HPDE6-E6E7 (cell line): ENCODE data around the gene B3GALT6.

Experiments used
- DNase-seq: peaks from one replicate; pipeline ENCODE4 v3.0.0; 2011; ENCODE audit warnings: missing footprints; ENCODE audit errors: extremely low spot score

Gene B3GALT6

DNA sequence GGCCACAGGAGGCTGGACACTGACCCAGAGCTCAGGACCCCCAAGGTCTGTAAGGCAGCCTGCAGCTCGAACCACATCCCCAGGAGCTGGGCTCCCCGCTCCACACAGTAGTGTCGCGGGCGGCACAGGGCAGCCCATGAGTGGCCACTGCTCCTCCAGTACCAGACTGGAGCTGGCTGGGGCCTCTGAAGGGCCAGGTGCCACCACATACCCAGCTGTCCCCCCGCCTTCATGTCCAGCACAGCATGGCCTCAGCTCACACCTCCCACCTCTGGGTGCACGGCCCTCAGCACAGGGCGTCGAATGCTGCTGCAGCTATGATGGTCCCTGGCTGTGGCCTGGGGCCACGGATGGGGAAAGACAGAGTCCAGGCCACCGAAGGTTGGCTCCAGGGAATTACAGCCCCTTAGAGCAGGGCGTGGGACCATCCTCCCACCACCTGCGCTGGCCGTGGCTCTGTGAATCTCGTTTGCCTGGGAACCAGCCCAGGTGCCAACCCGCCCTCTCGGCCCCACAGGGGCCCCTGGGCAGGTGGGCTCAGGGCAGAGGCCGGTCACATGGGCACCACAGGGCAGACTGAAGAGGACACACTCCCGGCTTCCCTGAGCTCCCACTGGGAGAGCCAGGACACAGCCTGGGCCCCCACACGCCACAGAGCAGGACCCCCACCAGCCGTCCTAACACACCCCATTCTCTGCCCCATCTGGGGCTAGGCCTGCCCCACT is 16.0 kb upstream of the B3GALT6 start:
- no peak for DNase-seq

DNA sequence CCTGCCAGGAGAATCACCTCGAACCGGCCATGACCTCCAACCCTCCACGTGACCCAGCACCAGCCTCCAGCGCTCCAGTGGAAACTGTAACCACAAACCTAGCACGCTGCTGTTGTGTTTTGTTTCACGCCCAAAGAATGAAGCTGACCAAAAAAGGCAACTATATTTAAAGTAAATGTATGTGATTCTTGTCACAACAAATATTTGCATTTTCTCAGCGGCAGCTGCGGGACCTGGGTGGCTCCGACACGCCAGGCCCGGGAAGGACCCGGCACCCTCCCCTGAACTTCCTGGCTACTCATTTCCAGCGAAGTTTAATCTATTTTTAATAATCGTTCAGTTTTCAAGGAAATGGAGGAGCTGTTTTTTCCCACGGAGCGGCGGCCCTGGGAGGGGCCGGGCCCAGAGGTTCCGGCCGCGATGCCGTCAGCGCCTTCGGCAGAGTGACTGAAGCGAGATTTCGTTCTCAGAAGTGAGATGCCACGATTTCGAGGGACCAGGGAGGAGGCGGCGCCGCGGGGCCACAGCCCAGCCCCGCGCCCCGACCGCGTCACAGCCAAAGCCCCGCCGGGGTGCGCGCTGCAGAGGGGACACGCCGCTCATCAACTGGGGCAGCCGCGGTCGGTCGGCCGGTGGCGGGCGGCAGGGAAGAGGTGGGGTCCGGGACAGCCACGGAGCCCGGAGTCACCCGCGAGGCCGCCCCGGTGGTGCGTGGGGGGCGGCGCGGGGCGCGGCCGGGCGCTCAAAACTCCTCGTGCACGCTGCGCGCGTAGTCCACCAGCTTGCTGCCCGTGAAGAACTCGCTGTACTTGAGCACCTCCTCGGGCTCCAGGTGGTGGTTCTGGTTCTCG is 15.0 kb upstream of the B3GALT6 start:
- no peak for DNase-seq

DNA sequence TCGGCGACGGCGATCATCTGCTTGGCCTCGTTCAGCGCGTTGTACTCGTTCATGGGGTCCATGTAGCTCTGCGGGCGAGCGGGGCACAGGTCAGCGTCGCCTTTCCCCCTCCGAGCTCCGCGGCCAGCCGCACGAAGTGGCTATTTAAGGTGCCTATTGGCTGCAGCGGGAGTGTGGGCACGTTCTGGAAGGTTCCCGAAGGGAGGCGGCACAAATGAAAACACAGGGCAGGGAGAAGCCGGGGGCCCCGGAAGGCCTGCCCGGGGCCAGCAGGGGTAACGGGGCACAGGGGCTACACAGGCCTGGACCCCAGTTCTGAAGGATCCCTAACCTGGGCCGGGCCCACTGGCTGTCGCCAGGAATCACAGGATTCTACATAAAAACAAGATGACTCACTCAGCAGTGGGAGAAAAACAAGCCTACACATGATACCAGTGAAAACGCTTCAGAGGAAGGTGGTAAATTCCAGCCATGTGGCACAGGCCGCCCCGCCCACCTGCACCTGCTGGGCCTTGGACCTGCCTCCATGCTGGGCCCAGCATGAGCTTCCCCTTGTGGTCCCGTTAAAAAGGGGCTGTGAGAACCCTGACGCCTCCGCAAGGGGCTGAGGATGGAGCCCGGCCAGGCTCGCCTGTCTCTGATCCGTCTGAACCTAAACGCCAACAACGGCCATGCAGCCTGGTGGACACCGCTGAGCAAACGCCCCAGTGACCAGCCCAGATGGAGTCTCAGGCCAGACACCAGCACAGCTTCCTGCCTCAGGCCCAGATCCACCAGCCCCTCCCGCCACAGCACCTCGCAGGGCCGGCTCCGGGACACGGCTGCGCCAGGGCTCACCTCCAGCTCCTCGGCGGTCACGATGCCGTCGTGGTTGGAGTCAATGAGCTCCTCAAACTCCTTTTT is 14.2 kb upstream of the B3GALT6 start:
- DNase-seq: peak; percentile 88

DNA sequence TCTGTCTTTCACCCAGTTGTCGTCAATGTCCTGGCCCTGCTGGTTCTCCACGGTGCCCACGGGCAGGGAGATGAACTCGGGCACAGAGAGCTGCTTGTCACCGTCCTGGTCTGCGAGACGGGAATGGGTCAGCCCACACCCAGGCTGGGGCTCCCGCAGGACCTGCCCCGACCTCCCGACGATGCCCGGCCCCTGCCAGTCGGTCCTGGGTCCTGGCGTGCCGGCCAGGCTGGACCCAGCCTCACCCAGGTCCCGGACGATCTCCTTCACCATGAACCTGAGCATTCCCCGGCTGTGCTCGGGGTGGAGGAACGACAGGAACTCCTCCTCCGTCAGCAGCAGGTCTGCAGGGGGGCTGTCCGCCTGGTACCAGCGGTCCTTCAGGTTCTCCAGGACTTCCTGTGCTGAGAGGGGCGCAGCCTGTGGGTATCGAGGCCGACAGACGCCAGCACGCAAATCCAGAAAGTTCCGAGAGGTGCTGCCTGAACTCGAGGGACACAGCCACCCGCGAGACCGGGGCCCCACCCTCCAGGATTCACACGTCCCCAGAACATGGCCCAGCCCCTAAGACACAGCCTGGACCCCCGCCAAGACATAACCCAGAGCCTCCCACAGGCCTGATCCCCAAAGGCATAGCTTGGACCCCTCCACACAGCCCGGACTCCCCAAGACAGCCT is 13.4 kb upstream of the B3GALT6 start:
- DNase-seq: no peak

DNA sequence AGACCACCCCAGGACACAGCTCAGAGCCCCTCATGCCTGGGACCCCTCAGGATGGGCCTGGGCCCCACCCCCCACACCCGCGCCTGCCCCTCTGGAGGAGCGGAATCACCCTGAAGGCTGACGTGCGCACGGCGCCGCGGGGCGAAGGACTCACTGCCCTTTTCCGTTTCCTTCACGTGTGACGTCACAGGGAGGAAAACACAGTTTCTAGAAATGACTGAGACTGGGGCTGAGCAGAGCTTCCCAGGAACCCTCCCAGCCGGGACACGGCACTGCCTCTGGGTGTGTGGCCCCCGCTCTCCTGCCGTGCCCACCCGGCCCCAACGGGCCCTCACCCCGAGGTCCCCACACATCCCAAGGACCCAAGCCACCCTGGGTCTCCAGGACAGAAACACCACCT is 12.7 kb upstream of the B3GALT6 start:
- DNase-seq: no peak

DNA sequence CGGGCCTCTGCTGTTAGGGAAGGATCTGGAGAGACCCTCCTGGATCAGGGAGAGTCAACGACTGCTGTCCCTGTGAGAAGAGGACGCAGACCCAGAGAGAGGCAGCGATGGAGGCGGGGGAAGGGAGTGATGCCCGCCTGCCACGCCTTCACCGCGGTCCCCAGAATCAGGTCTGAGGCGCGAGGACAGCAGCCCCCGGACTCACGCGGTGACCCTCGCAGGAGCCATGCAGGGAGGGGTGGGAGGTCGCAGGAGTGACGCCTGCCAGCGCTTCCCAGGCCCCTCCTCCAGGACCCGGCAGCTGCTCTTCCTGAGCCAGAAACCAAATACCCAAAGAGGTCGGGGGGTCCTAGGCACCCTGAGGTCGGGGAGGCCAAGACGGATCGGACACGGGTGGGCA is 11.8 kb upstream of the B3GALT6 start:
- no peak for DNase-seq

DNA sequence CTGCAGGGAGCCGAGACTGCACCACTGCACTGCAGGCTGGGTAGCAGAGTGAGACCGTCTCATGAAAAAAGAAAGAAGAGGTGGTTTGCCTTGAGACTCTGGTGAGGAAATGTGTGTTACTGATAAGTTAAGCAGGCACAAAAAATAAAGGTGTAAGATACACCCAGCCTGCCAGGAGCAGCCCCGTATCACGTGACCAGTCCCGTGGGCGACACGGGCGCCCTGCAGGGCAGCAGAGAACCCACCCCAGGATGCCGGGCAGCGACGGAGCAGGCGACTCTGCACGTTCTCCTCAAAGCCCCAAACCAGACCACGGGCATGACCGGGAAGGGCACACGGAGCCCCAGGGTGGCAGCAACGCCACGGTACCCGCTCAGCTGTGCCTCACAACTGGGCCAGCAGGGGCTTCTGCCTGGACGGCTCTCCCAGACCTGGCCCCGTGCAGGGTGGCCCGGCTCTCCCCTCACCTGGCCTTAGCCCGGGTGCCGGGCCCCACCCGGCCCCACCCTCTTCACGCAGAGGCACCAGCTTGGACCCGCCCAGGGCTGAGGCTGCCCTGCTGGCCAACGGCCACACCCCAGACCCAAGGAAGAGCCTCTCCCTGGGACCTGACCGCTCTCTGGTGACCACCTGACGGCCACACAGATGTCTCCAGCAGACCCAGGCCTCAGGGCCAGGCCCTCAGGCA is 10.0 kb upstream of the B3GALT6 start:
- no peak for DNase-seq

DNA sequence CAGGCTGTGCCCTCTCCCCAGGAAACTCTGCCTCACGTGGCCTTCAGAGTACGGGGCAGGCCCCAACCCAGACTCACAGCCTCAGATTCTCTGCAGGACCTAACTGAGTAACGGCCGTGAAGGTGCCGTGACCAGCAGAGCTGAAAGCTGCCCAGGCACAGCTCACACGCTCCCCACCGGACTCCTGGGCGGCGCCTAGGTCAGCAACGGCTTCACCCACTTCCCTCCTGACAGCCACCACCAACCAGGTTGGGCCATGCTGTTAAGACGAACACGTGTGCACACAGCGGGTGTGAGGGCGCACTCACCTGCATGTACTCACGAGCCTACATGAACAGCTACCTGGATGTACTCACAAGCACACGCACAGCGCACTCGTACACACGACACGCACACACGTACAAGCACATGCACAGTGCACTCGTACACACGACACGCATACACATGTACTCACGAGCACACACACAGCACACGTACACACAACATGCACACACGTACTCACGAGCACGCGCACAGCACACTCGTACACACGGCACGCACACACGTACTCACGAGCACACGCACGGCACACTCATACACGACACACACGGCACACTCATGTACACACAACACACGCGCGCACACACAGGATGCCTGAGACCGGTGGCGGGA is 9.3 kb upstream of the B3GALT6 start:
- DNase-seq: no peak

DNA sequence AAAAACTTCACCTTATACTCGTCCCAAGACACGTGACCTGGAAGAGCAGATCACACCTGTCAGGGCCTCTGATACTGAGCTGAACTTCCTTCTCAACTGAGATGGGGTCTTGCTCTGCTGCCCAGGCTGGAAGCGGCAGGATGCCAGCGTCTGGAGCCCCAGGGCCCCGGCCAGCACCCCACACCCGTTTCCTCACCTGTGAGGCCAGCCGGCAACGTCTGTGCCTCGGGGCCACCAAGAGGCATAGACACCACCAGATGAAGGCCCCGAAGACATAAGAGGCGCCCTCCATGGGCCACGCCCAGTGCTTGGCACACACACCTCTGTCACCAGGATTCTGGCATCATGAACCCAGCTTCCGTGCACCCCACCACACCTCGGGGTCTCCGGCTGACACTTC is 8.7 kb upstream of the B3GALT6 start:
- no peak for DNase-seq

DNA sequence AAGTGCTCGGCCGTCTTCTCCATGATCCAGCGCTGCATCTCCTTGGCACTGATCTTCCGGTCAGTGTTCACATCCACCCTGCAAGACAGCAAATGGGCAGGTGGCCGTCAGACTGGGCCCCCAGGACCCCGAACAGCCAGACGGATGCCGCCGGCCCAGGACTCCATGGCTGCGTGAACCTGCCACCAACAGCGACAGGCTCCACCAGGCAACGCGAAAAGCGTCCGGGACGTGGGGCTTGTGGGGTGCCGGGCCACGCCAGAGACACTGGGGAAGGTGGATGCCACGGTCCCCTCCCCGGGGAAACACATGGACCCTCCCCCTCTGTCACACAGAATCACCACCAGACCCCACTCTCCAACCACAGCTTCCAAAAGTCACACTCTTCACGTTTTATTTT is 8.1 kb upstream of the B3GALT6 start:
- DNase-seq: no peak

DNA sequence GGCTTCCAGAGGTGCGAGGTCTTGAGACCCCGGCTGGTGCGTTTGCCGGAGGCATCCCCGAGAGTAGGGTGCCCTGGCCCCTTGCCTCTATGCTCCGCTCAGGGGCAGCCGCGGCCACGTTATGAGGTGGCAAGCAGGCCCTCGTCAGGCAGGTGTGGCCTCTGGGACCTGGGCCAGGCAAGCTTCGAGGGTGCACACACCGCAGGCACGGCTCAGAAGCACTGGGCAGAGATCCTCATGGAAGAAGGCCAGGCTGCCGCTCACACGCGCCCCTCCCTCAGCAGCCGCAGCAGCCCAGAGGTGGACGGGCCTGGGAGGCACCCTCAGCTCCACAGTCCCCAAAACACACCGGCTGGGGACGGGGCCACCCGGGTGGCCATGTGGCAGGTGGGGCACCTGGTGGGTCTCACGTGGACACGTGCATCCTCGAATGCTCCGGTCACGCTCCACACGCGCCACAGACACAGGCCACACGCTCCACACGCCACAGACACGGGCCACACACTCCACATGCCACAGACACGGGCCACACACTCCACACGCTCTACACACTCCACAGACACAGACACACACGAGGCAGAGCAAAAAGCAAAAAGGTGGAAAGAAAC is 6.7 kb upstream of the B3GALT6 start:
- no peak for DNase-seq

DNA sequence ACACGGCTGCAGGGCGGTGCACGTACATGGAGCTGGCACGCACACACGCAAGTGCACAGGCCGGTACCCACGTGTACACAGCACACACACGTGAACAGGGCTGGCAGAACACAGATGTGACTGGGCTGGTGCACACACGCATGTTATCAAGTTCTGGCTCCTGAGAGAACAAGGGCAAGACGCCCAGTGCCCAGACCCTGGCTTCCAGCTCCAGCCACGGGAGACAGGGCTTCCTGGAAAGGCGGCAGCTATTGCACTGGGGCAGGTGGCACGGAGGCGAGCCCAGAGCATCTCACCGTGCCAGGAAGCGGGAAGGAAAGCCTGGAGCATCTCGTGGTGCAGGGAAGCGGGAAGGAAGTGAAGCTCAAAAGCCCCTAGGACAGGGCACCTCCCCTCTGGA is 6.1 kb upstream of the B3GALT6 start:
- DNase-seq: no peak

DNA sequence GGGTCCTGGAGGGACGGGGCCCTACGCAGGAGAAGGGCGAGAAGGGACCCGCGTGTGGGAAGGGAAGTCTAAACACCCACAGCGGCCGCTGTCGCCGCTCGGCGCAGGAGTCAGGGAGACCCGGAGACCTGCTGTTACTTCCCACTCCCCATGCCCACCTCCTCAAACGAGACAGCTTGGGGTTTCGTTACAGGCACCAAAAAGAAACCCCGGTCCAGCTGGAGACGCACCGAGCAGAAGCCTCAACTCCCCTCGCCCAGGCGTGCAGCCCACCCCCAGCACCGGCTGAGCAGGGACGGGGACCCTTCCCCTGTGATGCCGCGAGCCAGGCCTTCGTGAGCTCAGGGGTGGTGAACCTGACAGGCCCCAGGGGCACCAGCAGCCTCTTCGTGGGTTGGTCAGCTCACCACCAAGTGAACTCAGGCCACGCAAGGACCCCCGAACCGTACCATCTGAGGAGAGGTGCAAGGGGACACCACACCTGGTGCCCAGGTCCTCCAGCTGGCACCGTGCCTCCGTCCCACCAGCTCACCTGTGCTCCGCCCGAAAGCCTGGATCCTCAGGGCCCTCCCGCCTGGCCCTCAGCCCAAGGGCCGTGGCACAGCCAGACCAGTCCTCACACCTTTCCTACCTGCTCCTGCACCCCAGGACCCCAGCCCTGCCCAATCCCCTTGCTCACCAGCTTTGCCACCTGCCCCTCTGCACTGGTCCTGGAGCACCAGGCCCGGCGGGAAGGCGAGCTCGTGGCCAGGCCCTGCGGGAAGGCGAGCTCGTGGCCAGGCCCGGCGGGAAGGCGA is 5.3 kb upstream of the B3GALT6 start:
- DNase-seq: no peak

DNA sequence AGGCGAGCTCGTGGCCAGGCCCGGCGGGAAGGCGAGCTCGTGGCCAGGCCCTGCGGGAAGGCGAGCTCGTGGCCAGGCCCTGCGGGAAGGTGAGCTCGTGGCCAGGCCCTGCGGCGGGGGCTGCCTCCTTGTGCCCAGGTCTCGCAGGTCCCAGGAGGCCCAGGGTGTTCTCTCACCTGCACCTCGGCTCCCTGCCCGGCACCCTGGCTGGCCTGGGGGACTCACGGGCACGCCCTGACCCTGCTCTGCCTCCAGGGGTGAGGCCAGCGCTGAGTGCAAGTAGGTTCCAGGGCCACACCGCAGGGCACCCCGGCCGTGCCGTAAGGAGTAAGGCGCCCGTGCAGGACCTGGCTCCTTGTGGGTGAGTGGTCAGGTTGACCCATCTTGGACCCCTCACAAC is 4.7 kb upstream of the B3GALT6 start:
- DNase-seq: no peak

DNA sequence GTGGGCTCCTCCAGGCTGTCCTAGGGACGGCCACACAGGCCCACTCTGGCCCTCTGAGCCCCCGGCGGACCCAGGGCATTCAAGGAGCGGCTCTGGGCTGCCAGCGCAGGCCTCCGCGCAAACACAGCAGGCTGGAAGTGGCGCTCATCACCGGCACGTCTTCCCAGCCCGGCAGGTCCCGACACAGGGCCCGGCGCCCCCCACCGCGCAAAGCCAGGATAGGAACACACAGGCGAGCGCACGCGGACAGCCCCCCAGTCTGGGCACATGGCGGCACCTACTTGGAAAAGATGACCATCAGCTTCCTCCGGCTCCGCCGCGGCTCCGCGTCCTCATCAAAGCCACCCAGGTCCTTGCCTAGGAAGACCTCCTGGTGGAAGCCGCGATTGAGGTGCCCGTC is 3.9 kb upstream of the B3GALT6 start:
- DNase-seq: no peak

DNA sequence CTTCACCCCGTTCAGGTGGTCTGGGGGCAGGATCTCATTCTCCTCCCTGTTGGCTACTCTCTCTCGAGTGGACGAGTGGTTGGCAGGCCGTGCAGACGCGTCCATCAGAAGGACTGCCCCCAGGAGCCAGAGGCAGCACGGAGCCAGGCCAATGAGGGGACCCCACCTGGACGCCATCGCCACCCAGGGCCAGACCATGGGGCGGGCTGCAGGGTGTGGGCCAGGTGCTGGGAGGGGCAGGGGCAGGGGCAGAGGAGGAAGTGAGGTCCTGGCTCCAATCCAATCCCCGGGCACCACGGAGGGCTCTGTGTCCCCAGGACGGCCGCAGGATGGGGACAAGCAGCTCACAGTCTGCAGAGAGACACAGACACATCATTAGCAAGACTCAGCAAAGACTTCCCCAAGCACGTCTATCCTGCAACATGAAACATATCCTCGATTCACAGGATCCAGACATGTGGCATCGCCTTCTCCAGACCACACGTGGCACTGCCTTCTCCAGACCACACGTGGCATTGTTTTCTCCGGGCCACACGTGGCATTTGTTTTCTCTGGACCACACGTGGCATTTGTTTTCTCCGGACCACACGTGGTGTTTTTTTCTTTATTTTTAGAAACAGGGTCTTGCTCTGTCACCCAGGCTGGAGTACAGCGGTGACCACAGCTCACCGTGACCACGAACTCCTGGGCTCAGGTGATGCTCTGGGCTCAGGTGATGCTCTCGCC is 3.3 kb upstream of the B3GALT6 start:
- no peak for DNase-seq

DNA sequence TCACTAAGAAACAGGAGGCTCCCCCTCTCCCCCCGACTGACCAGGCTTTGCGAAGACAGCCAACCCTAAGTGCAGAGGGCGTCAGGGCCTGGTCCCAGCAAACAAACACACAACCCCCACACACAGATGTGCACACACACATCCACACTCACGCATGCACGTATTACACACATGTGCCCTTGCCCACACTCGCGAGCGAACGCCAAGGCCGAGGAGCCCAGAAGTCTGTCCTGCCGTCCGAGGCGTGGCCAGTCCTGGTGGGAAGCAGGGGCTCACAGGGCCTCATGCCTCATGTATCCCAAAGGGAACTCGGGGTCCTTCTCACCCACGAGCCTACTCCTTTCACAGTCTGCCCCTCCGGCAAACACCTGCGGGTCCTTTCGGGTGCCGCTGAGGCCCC is 2.3 kb upstream of the B3GALT6 start:
- no peak for DNase-seq

DNA sequence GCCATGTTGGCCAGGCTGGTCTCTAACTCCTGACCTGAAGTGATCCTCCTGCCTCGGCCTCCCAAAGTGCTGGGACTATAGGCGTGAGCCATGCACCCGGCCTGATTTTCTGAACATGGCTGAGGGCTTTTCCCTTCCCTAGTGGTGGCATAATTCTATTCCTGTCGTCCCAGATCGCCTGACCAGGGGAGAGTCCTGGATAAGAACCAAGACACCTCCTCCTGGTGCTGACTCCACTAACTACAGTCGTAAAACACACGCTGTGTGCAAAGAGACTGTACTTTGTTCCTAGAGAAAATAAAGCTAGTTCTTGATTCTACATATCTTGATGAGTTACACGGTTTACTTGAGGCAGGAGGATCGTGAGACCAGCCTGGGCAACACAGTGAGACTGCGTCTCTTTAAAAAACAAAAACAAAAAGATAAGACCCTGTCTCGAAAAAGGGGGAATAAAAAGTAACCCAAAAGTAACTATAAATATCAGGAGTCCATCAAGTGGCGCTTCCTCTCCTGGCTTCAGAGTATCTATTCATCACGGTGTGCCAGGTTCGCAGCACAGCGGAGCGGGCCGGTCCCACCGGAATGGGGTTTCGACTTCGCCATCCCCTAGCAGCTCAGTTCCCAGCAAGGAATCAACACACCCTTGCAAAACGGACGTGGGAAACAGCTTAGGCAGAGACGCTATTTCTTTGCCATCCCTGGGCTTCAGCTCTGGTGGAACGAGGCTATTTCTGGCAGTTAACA is 1.2 kb upstream of the B3GALT6 start:
- no peak for DNase-seq
